Fibroblast of lung (primary cell): ENCODE data around the gene ARHGAP44. TPM values are rescaled to one million over a fixed set of nuclear protein-coding genes. Genes with fewer than 3 reads are reported as not detected.

Experiments used
- DNase-seq, 2 donors: peaks; one replicate each; pipeline versions ENCODE4 v3.0.0 to v3.0.0-alpha.2; 2010; ENCODE audit warnings: low read depth in 2 of 2
- H2AFZ ChIP-seq: 2 replicates; pipeline ENCODE4 v1.5.1; 2012; ENCODE audit warnings: low read length, control low read depth, inconsistent platforms
- H3K27ac ChIP-seq: 2 replicates; pipeline ENCODE4 v1.5.1; 2011; ENCODE audit warnings: low read length, control low read depth; ENCODE audit not compliant: insufficient read depth
- H3K27me3 ChIP-seq: 2 replicates; pipeline ENCODE4 v1.5.1; 2011; ENCODE audit warnings: mild to moderate bottlenecking, low read length; ENCODE audit not compliant: control insufficient read depth, insufficient read depth
- H3K36me3 ChIP-seq: 2 replicates; pipeline ENCODE4 v1.5.1; 2011; ENCODE audit warnings: low read length; ENCODE audit not compliant: control insufficient read depth, insufficient read depth
- H3K4me1 ChIP-seq: 2 replicates; pipeline ENCODE4 v1.5.1; 2011; ENCODE audit warnings: low read length; ENCODE audit not compliant: control insufficient read depth, insufficient read depth; ENCODE audit errors: extremely low read depth
- H3K4me2 ChIP-seq: 2 replicates; pipeline ENCODE4 v1.5.1; 2011; ENCODE audit warnings: low read length, control low read depth; ENCODE audit not compliant: insufficient read depth; ENCODE audit errors: extremely low read depth
- H3K4me3 ChIP-seq, 4 experiments: fragments of 200-600 bp in 1 of 4; sonication (generic) in 1 of 4; replicated peaks in 1 of 4; 2 replicates each; pipeline ENCODE4 v1.5.1; 2011 to 2016; ENCODE audit warnings: low read length in 4 of 4, low read depth in 3 of 4, mild to moderate bottlenecking in 3 of 4, control low read depth in 2 of 4, inconsistent platforms in 1 of 4, mixed read lengths in 1 of 4; ENCODE audit not compliant: insufficient read depth in 1 of 4; ENCODE audit errors: control extremely low read depth in 1 of 4
- H3K79me2 ChIP-seq: 2 replicates; pipeline ENCODE4 v1.5.1; 2012; ENCODE audit warnings: mild to moderate bottlenecking, low read length, inconsistent platforms; ENCODE audit not compliant: control insufficient read depth, insufficient read depth
- H3K9ac ChIP-seq: 2 replicates; pipeline ENCODE4 v1.5.1; 2011; ENCODE audit warnings: mild to moderate bottlenecking, low read length, control low read depth; ENCODE audit not compliant: insufficient read depth
- H3K9me3 ChIP-seq: 2 replicates; pipeline ENCODE4 v1.5.1; 2012; ENCODE audit warnings: low read depth, low read length; ENCODE audit not compliant: control insufficient read depth, insufficient read depth
- H4K20me1 ChIP-seq: 2 replicates; pipeline ENCODE4 v1.5.1; 2011; ENCODE audit warnings: low read length; ENCODE audit not compliant: control insufficient read depth, insufficient read depth; ENCODE audit errors: extremely low read depth
- EZH2 ChIP-seq: IDR thresholded peaks from 2 replicates; pipeline ENCODE4 v1.5.1; 2012; ENCODE audit warnings: low read length, control low read depth, mild to moderate bottlenecking; ENCODE audit errors: missing control alignments
- polyA plus RNA-seq, 2 donors: library from polyadenylated mRNA; depleted of rRNA in 1 of 2; stranded (reverse) in 1 of 2; unstranded in 1 of 2; fragments of >200 nt; gene quantifications; 2 replicates each; pipeline ENCODE4 v1.2.1, GENCODE V29; 2011 to 2012; ENCODE audit warnings: missing spikeins in 1 of 2
- total RNA-seq: library from RNA; depleted of rRNA; stranded (reverse); fragments of >200 nt; gene quantifications from 2 replicates; pipeline ENCODE4 v1.2.1, GENCODE V29; 2014
- TF ChIP-seq, protein P1 (sequence below), 2 donors: IDR thresholded peaks in 1 of 2; conservative IDR thresholded peaks in 1 of 2; 1 replicate in 1 of 2; 2 replicates in 1 of 2; pipeline ENCODE4 v1.5.1; 2011 to 2012; ENCODE audit warnings: low read length in 2 of 2, control low read depth in 1 of 2, inconsistent platforms in 1 of 2, low read depth in 1 of 2, mild to moderate bottlenecking in 1 of 2

The ARHGAP44 gene
- total and polyA plus RNA-seq, 2 donors (not counting 1 experiment from before 2014, with no cell fraction given), result 0.48 to 1.7 TPM

DNA sequence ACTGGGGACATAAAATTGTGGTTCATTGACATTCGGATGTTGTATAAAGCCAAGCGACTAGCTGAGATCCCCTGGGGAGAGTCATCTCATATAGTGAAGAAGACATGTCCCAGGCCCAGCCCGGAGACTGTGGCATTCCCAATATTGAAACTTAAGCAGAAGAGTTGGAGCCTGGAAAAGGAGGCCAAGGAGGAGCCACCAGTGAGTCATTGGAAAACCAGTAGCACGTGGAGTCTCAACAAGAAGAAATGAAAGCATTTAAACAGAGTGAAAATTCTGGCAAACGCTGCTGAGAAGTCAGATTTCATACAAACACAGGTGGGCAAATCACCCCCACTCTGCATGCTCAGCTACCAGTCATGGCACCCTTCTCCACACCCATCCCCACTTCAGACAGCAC is 237.9 kb downstream of the ARHGAP44 start:
- TF ChIP-seq, protein P1, sequence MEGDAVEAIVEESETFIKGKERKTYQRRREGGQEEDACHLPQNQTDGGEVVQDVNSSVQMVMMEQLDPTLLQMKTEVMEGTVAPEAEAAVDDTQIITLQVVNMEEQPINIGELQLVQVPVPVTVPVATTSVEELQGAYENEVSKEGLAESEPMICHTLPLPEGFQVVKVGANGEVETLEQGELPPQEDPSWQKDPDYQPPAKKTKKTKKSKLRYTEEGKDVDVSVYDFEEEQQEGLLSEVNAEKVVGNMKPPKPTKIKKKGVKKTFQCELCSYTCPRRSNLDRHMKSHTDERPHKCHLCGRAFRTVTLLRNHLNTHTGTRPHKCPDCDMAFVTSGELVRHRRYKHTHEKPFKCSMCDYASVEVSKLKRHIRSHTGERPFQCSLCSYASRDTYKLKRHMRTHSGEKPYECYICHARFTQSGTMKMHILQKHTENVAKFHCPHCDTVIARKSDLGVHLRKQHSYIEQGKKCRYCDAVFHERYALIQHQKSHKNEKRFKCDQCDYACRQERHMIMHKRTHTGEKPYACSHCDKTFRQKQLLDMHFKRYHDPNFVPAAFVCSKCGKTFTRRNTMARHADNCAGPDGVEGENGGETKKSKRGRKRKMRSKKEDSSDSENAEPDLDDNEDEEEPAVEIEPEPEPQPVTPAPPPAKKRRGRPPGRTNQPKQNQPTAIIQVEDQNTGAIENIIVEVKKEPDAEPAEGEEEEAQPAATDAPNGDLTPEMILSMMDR (conservative IDR thresholded peaks at IDR 0.05 in 1 of 2, IDR thresholded peaks at IDR 0.05 in 1 of 2; ENCODE audit: low read depth in 1 of 2, low read length in 2 of 2), result no peak
- no peak for TF ChIP-seq EZH2
- DNase-seq, result peak in 1 of 2 donors; percentile 5
- Histone ChIP-seq H3K36me3 (no peaks in the 10 kb centered on the region), H3K4me1 (no peaks in the 10 kb centered on the region), H4K20me1 (no peaks in the 10 kb centered on the region), H3K9ac (no peak overlapping the region), H3K4me2 (no peak overlapping the region), H3K9me3 (no peaks in the 10 kb centered on the region), H3K79me2 (no peaks in the 10 kb centered on the region), H3K4me3 (no peak overlapping the region), H3K27ac (no peak overlapping the region), H2AFZ (no peak overlapping the region), H3K27me3 (no peaks in the 10 kb centered on the region)

DNA sequence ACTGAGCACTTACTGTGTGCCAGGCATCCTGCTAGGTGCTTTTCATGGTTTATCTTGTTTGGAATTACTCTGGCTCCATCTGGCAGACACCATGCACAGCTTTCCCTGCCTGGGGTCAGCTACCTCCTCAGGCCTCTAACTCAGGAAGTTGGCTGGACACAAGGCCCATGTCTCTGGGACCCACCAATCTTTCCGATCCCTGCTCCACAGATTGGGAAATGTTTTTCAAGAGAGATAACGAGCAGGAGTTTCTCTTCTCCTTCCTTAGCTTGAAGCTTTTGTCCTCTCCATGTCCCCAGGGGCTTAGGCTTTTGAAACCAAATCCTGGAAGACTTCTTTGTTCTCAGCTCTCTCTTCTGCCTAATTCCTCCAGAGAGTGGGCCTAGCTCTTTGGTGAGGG is 240.0 kb downstream of the ARHGAP44 start:
- Histone ChIP-seq H3K4me2 (no peak overlapping the region), H3K79me2 (no peaks in the 10 kb centered on the region), H3K4me1 (no peaks in the 10 kb centered on the region), H3K9me3 (no peaks in the 10 kb centered on the region), H3K27me3 (no peaks in the 10 kb centered on the region), H3K36me3 (no peaks in the 10 kb centered on the region), H3K4me3 (no peak overlapping the region), H3K27ac (no peak overlapping the region), H3K9ac (no peak overlapping the region), H4K20me1 (no peaks in the 10 kb centered on the region), H2AFZ (no peak overlapping the region)
- no peak for DNase-seq
- TF ChIP-seq, protein P1 (conservative IDR thresholded peaks at IDR 0.05 in 1 of 2, IDR thresholded peaks at IDR 0.05 in 1 of 2; ENCODE audit: low read depth in 1 of 2, low read length in 2 of 2), result no peak
- TF ChIP-seq EZH2, result no peak

DNA sequence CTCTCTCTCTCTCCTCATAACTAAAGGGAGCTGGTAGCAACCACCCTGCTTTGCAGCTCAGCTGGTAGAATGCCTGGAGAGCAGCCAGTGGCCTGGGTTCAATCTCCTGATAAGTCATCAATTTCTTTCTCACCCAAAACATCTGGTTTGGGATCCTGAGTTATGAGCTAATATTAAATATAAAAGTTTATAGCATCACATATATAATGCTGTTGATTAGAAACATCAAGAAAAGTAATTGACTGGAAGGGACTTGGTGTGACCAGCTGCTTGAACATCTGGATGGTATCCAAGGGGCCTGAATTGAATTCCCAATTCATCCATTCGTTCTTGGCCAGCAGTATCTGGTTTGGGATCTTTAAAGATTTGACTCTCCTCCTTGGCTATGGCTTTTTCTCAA is 240.8 kb downstream of the ARHGAP44 start:
- Histone ChIP-seq H3K27ac (no peak overlapping the region), H3K36me3 (no peaks in the 10 kb centered on the region), H3K79me2 (no peaks in the 10 kb centered on the region), H3K4me3 (no peak overlapping the region), H3K9me3 (no peaks in the 10 kb centered on the region), H3K27me3 (no peaks in the 10 kb centered on the region), H3K9ac (no peak overlapping the region), H4K20me1 (no peaks in the 10 kb centered on the region), H3K4me2 (no peak overlapping the region), H3K4me1 (no peaks in the 10 kb centered on the region), H2AFZ (no peak overlapping the region)
- no peak for DNase-seq
- TF ChIP-seq, protein P1 (conservative IDR thresholded peaks at IDR 0.05 in 1 of 2, IDR thresholded peaks at IDR 0.05 in 1 of 2; ENCODE audit: low read depth in 1 of 2, low read length in 2 of 2), result no peak
- TF ChIP-seq EZH2, result no peak
